IPS DF 19.7 (cell line): ENCODE measurements around the gene MMEL1.

Experiments
- DNase-seq: peaks from one replicate; pipeline ENCODE4 v3.0.0-alpha.2; 2013; ENCODE audit warnings: low read depth, low spot score

The MMEL1 gene

GRCh38 chr1:2642560-2643413, 10.0 kb upstream of the MMEL1 start:
- peak; percentile 48 for DNase-seq

DNA sequence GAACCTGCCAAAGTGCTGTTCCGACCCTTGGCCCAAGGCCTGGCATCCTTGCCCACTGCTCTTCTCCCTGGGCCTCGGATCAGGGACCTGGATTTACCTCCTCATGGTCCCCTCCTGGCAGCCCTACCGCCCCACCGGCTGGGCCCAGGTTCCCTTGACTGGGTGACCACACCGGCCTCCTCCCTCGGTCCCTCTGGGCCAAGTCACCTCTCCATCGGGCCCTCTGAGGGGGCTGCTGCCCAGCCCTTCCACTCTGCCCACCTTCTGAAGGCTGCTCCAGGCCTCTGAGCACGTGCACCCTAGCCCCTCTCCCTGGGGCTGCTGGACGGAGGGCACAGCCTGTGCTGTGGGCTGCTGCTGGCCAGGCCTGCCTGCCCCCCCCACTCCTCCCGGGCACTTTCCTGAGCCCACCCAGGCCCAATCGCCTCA, 9.3 kb upstream of the MMEL1 start:
- no peak for DNase-seq

DNA sequence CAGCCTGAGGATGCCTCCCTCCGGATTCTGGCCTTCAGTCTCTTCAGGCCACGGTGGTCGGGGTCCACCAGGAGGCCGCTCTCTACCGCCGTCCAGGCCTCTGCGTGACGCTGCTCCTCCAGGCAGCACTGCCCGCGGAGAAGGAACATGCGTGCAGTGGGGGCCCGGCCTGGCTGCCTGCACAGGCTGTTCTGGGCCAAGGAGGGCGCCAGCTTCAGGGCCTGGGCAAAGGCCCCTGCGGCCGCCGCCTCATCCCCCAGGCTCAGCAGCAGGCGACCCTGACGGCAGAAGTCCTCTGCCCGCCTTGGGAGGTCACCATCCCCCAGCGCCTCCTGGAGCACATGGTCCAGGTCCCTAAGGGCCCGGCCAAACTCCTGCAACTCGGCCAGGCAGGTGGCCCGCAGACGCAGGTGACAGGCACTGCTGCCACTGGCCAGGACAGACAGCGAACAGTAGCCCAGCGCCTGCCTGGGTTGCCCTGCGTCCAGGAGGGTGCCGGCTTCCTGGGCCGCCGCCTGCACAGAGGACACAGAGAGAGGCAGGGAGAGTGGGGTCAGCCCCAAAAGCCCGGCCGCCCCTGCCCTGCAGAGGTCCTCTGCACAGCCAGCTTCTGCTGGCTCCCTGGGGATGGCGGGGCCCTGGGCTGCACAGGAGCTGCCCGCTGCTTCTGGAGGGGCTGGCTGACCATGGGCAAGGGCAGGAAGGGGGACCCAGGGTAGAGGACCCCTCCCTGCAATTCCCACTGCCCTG, 8.7 kb upstream of the MMEL1 start:
- DNase-seq, result no peak

GRCh38 chr1:2640626-2641025, 7.8 kb upstream of the MMEL1 start:
- no peak for DNase-seq

DNA sequence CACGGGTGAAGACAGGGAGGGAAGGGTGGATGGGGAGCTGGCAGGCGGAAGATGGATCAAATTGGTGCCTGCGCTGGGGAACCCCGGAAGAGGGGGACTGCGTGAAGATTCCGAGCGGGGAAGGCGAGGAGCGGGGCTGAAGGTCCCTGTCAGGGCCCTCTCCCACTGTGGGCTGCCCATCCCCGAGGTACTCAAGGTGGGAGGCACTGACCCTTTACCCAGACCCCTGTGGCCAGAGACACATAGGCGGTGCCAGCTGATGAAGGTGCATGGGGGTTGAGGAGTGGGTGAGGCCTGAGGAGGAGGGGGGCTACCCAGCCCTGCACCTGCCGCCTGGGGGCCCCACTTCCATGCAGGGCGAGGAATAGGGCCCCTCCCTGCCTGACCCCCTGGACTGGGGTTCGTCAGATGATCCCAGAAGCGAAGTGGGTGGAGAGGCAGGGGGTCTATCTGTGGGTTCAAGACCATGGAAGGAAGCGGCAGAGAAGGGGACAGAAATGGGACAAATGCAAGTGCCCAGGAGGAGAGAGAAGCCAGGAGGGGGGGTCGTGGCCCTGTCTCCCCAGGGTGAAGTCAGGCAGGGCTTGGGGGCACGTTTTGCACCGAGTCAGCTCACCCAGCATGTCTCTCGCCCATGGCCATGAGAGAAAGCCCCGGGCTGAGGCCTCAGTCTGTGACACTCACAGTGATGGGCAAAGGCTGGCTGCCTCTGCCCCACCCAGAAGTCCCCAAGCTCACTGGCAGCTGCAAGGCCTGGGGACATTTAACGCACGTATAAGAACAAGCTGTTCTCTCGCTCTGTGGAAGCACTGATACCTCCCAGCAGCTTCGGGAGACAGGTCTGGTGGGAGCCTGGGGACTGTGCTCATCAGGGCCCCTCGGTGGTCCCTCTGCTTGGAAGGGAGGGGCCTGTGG, 7.0 kb upstream of the MMEL1 start:
- no peak for DNase-seq

DNA sequence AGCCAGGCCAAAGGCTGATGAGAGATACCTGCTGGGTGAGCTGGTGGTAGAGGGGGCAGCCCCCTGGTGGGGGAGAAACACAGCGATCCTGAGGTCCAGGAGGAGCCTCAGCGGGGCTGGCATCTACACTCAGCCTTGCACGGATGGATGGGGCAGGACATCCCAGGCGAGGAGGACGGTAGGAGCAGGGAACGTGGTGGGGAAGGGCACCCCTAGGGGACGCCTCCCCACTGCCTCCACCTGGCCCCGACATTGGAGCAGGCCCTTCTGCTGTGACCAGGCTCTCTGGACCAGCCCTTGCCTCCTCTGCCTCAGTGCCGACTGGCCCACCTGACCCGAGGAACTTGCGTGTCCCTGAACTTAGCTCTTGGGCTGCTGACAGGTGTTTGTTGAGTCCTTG, 6.4 kb upstream of the MMEL1 start:
- no peak for DNase-seq

- DNase-seq, result no peak
Measured at GRCh38 chr1:2638466-2639115, 5.8 kb upstream of the MMEL1 start.

DNA sequence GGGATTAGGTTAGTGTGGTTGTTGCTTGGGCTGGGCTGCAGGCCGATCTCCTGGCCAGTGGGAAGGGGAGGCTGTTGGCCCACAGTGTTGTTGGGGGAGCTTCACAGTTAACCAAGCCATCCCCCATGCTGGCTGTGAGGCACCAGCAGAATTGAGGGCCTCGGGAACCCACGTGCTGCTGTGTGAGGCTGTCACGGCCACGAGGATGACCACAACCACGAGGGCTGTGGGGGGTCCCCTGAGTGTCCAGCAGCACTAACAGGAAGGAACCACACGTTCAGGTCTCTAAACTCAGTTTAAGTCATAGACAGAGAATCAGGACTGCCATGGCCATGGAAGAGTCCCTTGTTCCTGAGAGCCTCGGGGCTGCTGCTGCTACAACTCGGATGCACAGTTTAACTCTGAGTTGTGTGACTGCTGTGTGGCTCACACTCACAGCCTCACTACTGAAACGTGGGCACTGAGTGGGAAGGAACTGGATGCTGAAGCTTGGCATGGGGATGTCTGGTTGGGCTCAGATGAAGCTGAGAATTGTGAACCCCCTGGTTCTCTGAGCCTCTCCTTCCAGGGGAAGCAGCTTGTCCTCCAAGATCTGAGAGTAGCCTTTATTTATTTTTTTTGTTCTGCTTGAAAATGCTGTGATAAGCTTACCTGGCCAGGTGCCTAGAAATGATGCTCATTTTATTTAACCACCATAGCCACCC, 4.8 kb upstream of the MMEL1 start:
- no peak for DNase-seq

GRCh38 chr1:2636733-2637132, 3.9 kb upstream of the MMEL1 start:
- DNase-seq, result no peak

- no peak for DNase-seq
Measured at GRCh38 chr1:2635361-2636010, 2.7 kb upstream of the MMEL1 start.

DNA sequence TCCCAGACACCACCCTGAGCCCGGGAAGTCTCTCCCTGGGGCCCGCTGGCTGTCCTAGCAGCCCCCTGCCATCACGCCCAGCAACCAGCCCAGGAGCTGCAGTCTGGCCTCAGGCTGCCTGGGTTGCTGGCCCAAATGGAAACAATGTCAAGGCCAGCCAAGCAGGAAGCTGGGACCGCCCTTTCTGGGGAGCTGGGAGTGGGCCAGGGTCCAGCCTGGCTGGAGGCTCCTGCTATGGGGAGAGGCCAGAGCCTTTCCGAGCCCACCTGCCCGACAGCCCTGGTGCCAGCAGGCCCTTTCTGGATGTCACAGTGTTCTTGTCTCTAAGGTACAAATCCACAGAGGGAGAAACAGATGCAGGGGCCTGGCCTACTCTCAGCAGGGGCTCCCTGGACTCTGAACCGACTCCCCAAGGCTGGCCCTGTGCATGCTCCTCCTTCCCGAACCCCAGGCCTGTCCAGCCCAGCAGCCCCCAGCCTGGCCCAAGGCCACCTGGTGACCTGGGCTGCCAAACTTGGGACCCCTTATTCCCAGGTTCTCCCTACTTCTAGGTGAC, 1.2 kb upstream of the MMEL1 start:
- DNase-seq, result no peak

GRCh38 chr1:2633366-2633935, 635 bp upstream of the MMEL1 start:
- DNase-seq, result no peak

DNA sequence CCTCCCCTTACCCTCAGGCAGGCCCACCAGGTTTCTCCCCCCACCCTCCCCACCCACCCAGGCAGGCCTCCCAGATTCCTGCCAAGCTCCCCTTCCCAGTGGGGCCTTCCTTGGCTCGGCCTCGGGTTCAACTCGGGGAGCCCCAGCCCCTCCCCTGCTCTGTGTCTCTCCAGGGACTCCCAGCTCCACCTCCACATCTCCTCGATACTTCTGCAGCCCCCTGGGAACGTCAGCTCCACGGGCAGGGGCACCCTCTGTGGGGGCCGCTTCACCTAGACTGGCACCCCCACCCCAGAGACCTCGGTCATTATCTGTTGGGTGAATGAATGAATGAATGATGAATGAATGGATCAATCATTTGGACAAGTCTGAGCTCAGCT, 775 bp downstream of the MMEL1 start:
- no peak for DNase-seq

DNA sequence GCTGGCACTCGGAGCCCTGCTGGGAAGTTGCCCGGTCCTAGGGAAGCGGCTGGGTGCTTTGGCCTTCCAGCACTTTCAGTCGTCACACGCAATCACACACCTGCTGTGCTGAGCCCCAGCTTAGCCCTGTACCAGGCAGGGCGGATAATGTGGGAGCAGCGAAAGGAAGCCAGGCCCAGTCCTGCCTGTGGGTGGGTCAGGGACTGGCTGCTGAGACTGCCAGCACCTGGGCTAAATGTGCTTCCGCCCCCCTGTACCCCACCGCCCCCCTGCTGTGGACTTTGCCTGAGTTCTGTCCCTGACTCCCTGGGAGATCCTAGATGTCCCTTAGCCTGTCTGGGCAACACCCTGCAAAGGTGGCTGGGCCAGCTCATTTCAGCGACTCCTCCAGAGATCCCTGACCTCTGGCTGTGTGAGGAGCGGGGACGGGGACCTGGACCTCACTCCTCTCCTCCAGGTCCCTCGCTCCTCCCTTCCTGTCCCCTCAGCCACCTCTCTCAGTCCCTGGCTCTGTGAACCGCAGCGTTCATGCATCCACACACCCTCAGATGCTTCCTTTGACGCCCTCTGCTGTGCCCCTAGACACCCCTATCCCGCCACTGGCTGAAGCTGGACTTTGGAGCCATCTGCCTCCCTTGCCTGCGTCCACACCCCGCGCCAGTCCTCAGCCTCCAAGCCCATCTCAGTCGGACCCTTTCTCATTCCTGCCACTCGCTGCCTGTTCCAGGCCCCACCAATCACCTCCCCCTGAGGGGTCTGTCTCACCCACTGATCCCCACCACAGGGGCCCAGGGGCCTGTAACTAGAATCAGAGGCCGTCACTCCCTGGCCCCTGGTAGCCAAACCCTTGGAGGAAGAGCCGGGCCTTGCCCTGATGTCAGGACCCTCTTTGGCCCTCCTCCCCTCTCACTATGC, 1.4 kb downstream of the MMEL1 start:
- DNase-seq, result no peak

DNA sequence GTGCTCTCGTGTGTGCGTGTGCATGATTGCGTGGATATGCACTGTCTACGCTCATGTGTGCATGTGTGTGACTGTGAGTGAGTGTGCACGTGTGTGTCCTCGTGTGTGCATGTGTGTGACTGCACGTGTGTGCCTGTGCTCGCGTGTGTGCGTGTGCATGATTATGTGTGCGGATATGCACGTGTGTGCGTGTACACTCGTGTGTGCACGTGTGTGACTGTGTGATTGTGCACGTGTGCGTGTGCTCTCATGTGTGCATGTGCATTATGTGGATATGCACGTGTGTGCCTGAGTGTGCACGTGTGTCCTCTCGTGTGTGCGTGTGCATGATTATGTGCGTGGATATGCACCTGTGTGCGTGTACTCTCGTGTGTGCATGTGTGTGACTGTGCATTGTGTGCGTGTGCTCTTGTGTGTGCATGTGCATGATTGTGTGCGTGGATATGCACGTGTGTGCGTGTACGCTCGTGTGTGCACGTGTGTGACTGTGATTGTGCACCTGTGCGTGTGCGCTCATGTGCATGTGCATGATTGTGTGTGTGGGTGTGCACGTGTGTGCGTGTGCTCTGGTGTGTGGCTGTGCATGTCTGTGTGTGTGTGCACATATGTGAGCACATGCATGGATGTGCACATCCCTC, 2.2 kb downstream of the MMEL1 start:
- DNase-seq, result no peak

- DNase-seq, result no peak
Measured at GRCh38 chr1:2629627-2630497, 3.0 kb downstream of the MMEL1 start.
